Vein endothelial cell (primary cell): ENCODE results near the gene ABHD17B. TPM values are rescaled to one million over a fixed set of nuclear protein-coding genes. Genes with fewer than 3 reads are reported as not detected.

Experiments used
- small RNA-seq: library from RNA; depleted of rRNA; stranded (forward); fragments of <200 nt; gene quantifications from one replicate; pipeline ENCODE3, GENCODE V24; 2012
- total RNA-seq: library from RNA; depleted of rRNA; stranded (reverse); fragments of >200 nt; gene quantifications from 2 replicates; pipeline ENCODE4 v1.2.3, GENCODE V29; 2012

The ABHD17B gene
- 27.1 and 32.4 TPM in 2 replicates for total RNA-seq

GRCh38 chr9:71911061-71911907 lies at the start of gene ABHD17B, which contains the start of gene C9orf85:
ABHD17B (minus strand) TSS chr9:71911193; CDS start chr9:71875080, 36,113 bp downstream.
C9orf85 (plus strand) TSS chr9:71911639; CDS start chr9:71911735, 96 bp downstream.

Small RNA genes lying within 50 kb of the gene (small RNA-seq; reads per million reads assigned to genes)
- not detected for gene RF00019

Other genes starting within 250 kb of the ABHD17B start
- gene CEMIP2, start 142.7 kb downstream of the ABHD17B start, total RNA-seq, result 97.5 and 111 TPM in 2 replicates
- gene C9orf85, start 446 bp upstream of the ABHD17B start, total RNA-seq, result 12.7 and 13.4 TPM in 2 replicates
- gene C9orf57, start 149.4 kb upstream of the ABHD17B start, total RNA-seq, result not detected in 2 replicates
- not detected in 2 replicates for gene GDA, start 238.2 kb upstream of the ABHD17B start, total RNA-seq